Liver (tissue), 3 donors: ENCODE results near the gene ELP5.

Experiments
- CTCF ChIP-seq: fragments of 150-350 bp; IDR thresholded peaks from 2 replicates; pipeline ENCODE4 v1.5.1; 2017; ENCODE audit warnings: improper control_type of control experiment, low read depth, low read length; ENCODE audit not compliant: missing input control
- GABPA ChIP-seq, 2 donors: IDR thresholded peaks in 1 of 2; conservative IDR thresholded peaks in 1 of 2; 2 replicates each; pipeline ENCODE4 v1.6.1; 2016; ENCODE audit warnings: antibody characterized with exemption in 2 of 2, mild to moderate bottlenecking in 1 of 2, moderate library complexity in 1 of 2
- JUND ChIP-seq, 2 donors: IDR thresholded peaks; 2 replicates each; pipeline ENCODE4 v1.6.1; 2016; ENCODE audit warnings: antibody characterized with exemption in 2 of 2
- MAX ChIP-seq: IDR thresholded peaks from 2 replicates; pipeline ENCODE4 v1.6.1; 2016; ENCODE audit warnings: antibody characterized with exemption
- REST ChIP-seq: IDR thresholded peaks from 2 replicates; pipeline ENCODE4 v1.6.1; 2016; ENCODE audit warnings: antibody characterized with exemption, mild to moderate bottlenecking
- SP1 ChIP-seq: IDR thresholded peaks from 2 replicates; pipeline ENCODE4 v1.6.1; 2018; ENCODE audit warnings: antibody characterized with exemption, mild to moderate bottlenecking
- YY1 ChIP-seq: IDR thresholded peaks from 2 replicates; pipeline ENCODE4 v1.6.1; 2016; ENCODE audit warnings: antibody characterized with exemption, mild to moderate bottlenecking
- donor health status: healthy.
- donor health status: healthy.

GRCh38 chr17:7241090-7241733, 10.8 kb upstream of the ELP5 start:
- TF ChIP-seq CTCF = no peak
- TF ChIP-seq SP1 = no peak
- no peak for TF ChIP-seq JUND (IDR thresholded peaks at IDR 0.05)
- no peak for TF ChIP-seq GABPA (IDR thresholded peaks at IDR 0.05 in 1 of 2, conservative IDR thresholded peaks at IDR 0.05 in 1 of 2)
- no peak for TF ChIP-seq MAX
- no peak for TF ChIP-seq YY1
- TF ChIP-seq REST = no peak
